GM10266 (cell line): ENCODE results near the gene SEMA5A.

Experiments
- DNase-seq: peaks from one replicate; pipeline ENCODE4 v3.0.0; 2012; ENCODE audit errors: extremely low spot score
- TF ChIP-seq, protein P1 (sequence below): IDR thresholded peaks from 2 replicates; pipeline ENCODE4 v1.5.1; 2012; ENCODE audit warnings: mild to moderate bottlenecking, low read depth; ENCODE audit not compliant: control insufficient read depth, insufficient read depth; ENCODE audit errors: missing control alignments

Gene SEMA5A

GRCh38 chr5:9348401-9348996 lies 197.4 kb downstream of the SEMA5A start:
- DNase-seq: no peak
- TF ChIP-seq, protein P1, sequence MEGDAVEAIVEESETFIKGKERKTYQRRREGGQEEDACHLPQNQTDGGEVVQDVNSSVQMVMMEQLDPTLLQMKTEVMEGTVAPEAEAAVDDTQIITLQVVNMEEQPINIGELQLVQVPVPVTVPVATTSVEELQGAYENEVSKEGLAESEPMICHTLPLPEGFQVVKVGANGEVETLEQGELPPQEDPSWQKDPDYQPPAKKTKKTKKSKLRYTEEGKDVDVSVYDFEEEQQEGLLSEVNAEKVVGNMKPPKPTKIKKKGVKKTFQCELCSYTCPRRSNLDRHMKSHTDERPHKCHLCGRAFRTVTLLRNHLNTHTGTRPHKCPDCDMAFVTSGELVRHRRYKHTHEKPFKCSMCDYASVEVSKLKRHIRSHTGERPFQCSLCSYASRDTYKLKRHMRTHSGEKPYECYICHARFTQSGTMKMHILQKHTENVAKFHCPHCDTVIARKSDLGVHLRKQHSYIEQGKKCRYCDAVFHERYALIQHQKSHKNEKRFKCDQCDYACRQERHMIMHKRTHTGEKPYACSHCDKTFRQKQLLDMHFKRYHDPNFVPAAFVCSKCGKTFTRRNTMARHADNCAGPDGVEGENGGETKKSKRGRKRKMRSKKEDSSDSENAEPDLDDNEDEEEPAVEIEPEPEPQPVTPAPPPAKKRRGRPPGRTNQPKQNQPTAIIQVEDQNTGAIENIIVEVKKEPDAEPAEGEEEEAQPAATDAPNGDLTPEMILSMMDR: no peak

GRCh38 chr5:9347541-9348295 lies 198.2 kb downstream of the SEMA5A start:
- no peak for DNase-seq
- TF ChIP-seq, protein P1: no peak

DNA sequence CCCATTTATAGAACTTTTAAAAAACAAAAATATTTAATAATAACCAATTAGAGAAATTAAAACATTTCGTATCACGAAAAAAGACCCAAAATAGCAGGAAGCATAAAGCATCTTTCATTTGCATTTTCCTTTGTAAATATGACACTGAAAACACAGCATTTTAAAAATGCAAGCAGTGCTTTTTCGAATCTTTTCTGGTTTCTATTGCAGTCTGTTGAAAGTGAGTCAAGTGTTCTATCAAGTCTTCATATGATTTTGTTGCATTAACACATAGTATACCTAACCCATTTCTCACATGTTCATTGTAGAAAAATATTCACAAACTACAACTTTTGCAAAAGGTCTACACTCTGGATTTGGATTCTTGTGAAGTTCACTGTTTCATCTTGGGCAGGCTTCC lies 198.8 kb downstream of the SEMA5A start:
- TF ChIP-seq, protein P1: no peak
- DNase-seq: no peak

GRCh38 chr5:9344751-9345240 lies 201.1 kb downstream of the SEMA5A start:
- TF ChIP-seq, protein P1: no peak
- DNase-seq: no peak

DNA sequence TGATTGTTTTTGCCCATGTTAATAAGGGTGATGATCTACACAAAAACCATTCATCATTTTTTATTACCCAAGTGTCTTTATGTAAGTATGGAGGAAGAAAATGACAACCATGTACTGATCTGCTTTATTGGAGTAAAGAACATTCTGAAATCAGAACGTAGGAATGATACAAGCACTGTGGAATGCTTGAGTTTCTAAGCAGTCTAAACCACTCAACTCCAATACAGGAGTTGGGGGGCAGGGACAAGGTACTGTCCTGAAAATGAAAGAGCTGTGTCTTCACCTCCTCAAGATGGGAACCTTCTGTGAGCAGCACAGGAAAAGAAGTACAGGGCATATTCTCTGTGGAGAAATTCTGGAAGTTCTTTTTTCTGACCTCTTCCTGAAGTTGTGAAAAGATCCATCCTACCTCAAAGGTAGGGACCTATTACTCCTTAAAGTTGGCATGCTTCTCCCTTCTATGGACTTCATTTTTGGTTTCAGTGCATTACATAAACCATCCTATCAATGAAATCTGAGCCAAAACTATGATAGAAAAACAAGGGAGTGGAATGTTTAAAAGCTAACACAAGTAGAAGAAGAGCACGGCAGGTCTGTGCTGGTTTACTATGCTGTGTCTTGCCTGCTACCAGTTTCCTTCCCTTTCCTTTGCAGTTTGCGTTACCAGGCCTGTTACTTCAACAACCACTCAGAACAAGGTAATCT lies 202.6 kb downstream of the SEMA5A start:
- TF ChIP-seq, protein P1: no peak
- no peak for DNase-seq

DNA sequence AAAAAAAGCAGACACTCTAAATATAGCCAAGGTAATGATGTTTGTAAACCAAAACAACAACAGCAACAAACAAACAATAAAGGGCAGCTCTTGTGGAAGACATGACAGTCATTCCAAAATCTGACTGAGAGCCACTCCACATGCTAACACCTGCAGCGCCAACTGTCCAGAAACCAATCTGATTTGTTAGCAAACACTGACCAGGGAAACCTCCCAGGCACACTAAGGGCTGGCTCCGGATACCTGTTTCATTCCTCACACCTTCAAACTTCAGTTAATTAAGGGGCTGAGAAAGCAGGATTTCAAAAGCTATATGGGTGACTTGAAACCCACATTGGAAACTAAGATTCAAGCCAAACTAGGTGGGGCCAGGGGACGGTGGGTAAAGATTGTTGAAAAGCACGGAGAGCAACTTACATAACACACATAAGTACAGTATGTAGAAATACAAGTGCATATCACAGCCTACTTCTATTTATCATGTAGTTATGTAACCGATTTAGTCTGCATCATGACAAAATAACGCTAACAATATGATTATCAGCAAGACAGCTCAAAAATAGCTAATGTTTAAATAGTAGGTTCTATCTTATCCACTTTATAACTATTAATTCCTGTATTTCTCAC lies 203.6 kb downstream of the SEMA5A start:
- TF ChIP-seq, protein P1: no peak
- no peak for DNase-seq
